H1 (cell line): ENCODE results near the gene GPC1. TPM values are rescaled to one million over a fixed set of nuclear protein-coding genes. Genes with fewer than 3 reads are reported as not detected.

Experiments
- CTCF ChIA-PET: fragments of 300-600 bp; sonication (Branson Sonifier 250); formaldehyde crosslinking; loops from one replicate; lab custom pipeline; 2021; ENCODE audit not compliant: partially characterized antibody; lab: Charles Lee
- POLR2A ChIA-PET: fragments of 300-600 bp; sonication (Branson Sonifier 250); formaldehyde crosslinking; loops from one replicate; lab custom pipeline; 2021; ENCODE audit warnings: inconsistent platforms; ENCODE audit not compliant: partially characterized antibody; lab: Charles Lee
- DNase-seq, 2 experiments: peaks; one replicate each; pipeline versions ENCODE4 v3.0.0 to v3.0.0-alpha.2; 2010 to 2022; ENCODE audit warnings: low spot score in 2 of 2, low read depth in 1 of 2, mixed read lengths in 1 of 2
- FAIRE-seq: peaks from 2 replicates; lab custom pipeline; 2011; peaks lifted over from hg19 to GRCh38; lab: Jason Lieb, UNC
- H2AFZ ChIP-seq: 2 replicates; pipeline ENCODE4 v1.8.1; 2012; ENCODE audit warnings: low read length, inconsistent platforms
- H2AK5ac ChIP-seq: 2 replicates; pipeline ENCODE4 v1.6.1; 2013; ENCODE audit warnings: low read depth, low read length
- H2BK120ac ChIP-seq: replicated peaks from 2 replicates; pipeline ENCODE3; 2013; ENCODE audit warnings: low read depth, low read length, inconsistent platforms
- H2BK12ac ChIP-seq: 2 replicates; pipeline ENCODE4 v1.6.1; 2013; ENCODE audit warnings: low read depth, low read length
- H2BK15ac ChIP-seq: 2 replicates; pipeline ENCODE4 v1.6.1; 2013; ENCODE audit warnings: low read length
- H2BK20ac ChIP-seq: 2 replicates; pipeline ENCODE4 v1.6.1; 2013; ENCODE audit warnings: low read length
- H2BK5ac ChIP-seq: 2 replicates; pipeline ENCODE4 v1.6.1; 2013; ENCODE audit warnings: low read depth, low read length
- H3K14ac ChIP-seq: 2 replicates; pipeline ENCODE4 v1.6.1; 2013; ENCODE audit warnings: inconsistent platforms; ENCODE audit not compliant: insufficient read length
- H3K18ac ChIP-seq: 2 replicates; pipeline ENCODE4 v1.6.1; 2013; ENCODE audit warnings: low read length; ENCODE audit errors: extremely low read depth
- H3K23ac ChIP-seq: 2 replicates; pipeline ENCODE4 v1.6.1; 2013; ENCODE audit warnings: inconsistent platforms; ENCODE audit not compliant: insufficient read length
- H3K23me2 ChIP-seq: 2 replicates; pipeline ENCODE4 v1.6.1; 2013; ENCODE audit warnings: low read depth, low read length
- H3K27ac ChIP-seq: 2 replicates; pipeline ENCODE4 v1.6.1; 2011; ENCODE audit warnings: low read depth, low read length, inconsistent platforms
- H3K27me3 ChIP-seq, 4 experiments: replicated peaks in 1 of 4; 1 replicate in 1 of 4; 2 replicates in 3 of 4; pipeline versions ENCODE4 v1.6.1 to v1.8.1; 2011 to 2013; ENCODE audit warnings: low read length in 3 of 4, mild to moderate bottlenecking in 3 of 4, inconsistent platforms in 2 of 4, mixed read lengths in 2 of 4, moderate library complexity in 1 of 4; ENCODE audit not compliant: control insufficient read depth in 3 of 4, insufficient read depth in 3 of 4; ENCODE audit errors: extremely low read depth in 1 of 4
- H3K36me3 ChIP-seq, 4 experiments: 2 replicates each; pipeline versions ENCODE4 v1.6.1 to v1.8.1; 2011 to 2013; ENCODE audit warnings: mild to moderate bottlenecking in 4 of 4, low read length in 3 of 4, moderate library complexity in 2 of 4, control low read depth in 1 of 4, inconsistent platforms in 1 of 4; ENCODE audit not compliant: insufficient read depth in 4 of 4, control insufficient read depth in 2 of 4
- H3K4ac ChIP-seq: replicated peaks from 2 replicates; pipeline ENCODE3; 2013; ENCODE audit warnings: low read length, low read depth, mixed read lengths, inconsistent platforms; ENCODE audit not compliant: insufficient read length
- H3K4me1 ChIP-seq, 4 experiments: replicated peaks in 1 of 4; 1 replicate in 1 of 4; 2 replicates in 3 of 4; pipeline versions ENCODE4 v1.6.1 to v1.8.1; 2011 to 2013; ENCODE audit warnings: low read length in 3 of 4, inconsistent platforms in 2 of 4, mixed read lengths in 1 of 4; ENCODE audit not compliant: insufficient read depth in 4 of 4, control insufficient read depth in 3 of 4
- H3K4me2 ChIP-seq, 2 experiments: 2 replicates each; pipeline versions ENCODE4 v1.6.1 to v1.8.1; 2011 to 2013; ENCODE audit warnings: low read depth in 2 of 2, low read length in 2 of 2, control low read depth in 1 of 2, inconsistent platforms in 1 of 2, mild to moderate bottlenecking in 1 of 2; ENCODE audit not compliant: insufficient read depth in 1 of 2
- H3K4me3 ChIP-seq, 4 experiments: fragments of 200-600, 300-600 bp in 1 of 4; sonication (generic), shearing (Covaris generic), sonication (Bioruptor Twin) in 1 of 4; 2 replicates each; pipeline versions ENCODE4 v1.5.1 to v1.8.1; 2011 to 2016; ENCODE audit warnings: low read length in 4 of 4, low read depth in 3 of 4, control low read depth in 2 of 4, inconsistent platforms in 2 of 4, mild to moderate bottlenecking in 2 of 4, mixed read lengths in 1 of 4, moderate library complexity in 1 of 4; ENCODE audit not compliant: insufficient read depth in 2 of 4; ENCODE audit errors: extremely low read depth in 1 of 4
- H3K56ac ChIP-seq: replicated peaks from 2 replicates; pipeline ENCODE3; 2013; ENCODE audit warnings: low read depth, mild to moderate bottlenecking, mixed read lengths, low read length, inconsistent platforms; ENCODE audit not compliant: insufficient read length
- H3K79me1 ChIP-seq: 2 replicates; pipeline ENCODE4 v1.6.1; 2013; ENCODE audit warnings: low read depth, low read length, control low read depth
- H3K79me2 ChIP-seq, 2 experiments: 2 replicates each; pipeline versions ENCODE4 v1.6.1 to v1.8.1; 2012 to 2013; ENCODE audit warnings: low read length in 2 of 2, mild to moderate bottlenecking in 2 of 2, inconsistent platforms in 1 of 2; ENCODE audit not compliant: insufficient read depth in 2 of 2, control insufficient read depth in 1 of 2
- H3K9ac ChIP-seq, 4 experiments: replicated peaks in 1 of 4; 1 replicate in 1 of 4; 2 replicates in 3 of 4; pipeline versions ENCODE4 v1.6.1 to v1.8.1; 2011 to 2013; ENCODE audit warnings: low read depth in 3 of 4, low read length in 3 of 4, control low read depth in 2 of 4, mild to moderate bottlenecking in 2 of 4, moderate library complexity in 2 of 4, inconsistent platforms in 1 of 4; ENCODE audit errors: extremely low read depth in 1 of 4
- H3K9me3 ChIP-seq, 2 experiments: 2 replicates each; pipeline versions ENCODE4 v1.6.1 to v1.8.1; 2012 to 2013; ENCODE audit warnings: mild to moderate bottlenecking in 2 of 2, moderate library complexity in 2 of 2, control low read depth in 1 of 2, inconsistent platforms in 1 of 2, low read depth in 1 of 2, low read length in 1 of 2, mixed read lengths in 1 of 2; ENCODE audit not compliant: insufficient read depth in 2 of 2
- H4K20me1 ChIP-seq, 2 experiments: replicated peaks in 1 of 2; 2 replicates each; pipeline versions ENCODE3 to v1.8.1; 2011 to 2013; ENCODE audit warnings: inconsistent platforms in 2 of 2, low read length in 2 of 2, mild to moderate bottlenecking in 1 of 2; ENCODE audit not compliant: insufficient read depth in 2 of 2, control insufficient read depth in 1 of 2
- H4K5ac ChIP-seq: 2 replicates; pipeline ENCODE4 v1.6.1; 2013; ENCODE audit warnings: low read length, low read depth, mixed read lengths, inconsistent platforms; ENCODE audit not compliant: insufficient read length
- H4K8ac ChIP-seq: 2 replicates; pipeline ENCODE4 v1.8.0; 2013; ENCODE audit warnings: mild to moderate bottlenecking, moderate library complexity, low read length, inconsistent platforms; ENCODE audit not compliant: insufficient read depth; ENCODE audit errors: extremely low read depth
- H4K91ac ChIP-seq: replicated peaks from 2 replicates; pipeline ENCODE3; 2013; ENCODE audit warnings: low read length, mixed read lengths, inconsistent platforms; ENCODE audit not compliant: insufficient read length
- KDM4A ChIP-seq: IDR thresholded peaks from one replicate; pipeline ENCODE4 v1.7.1; 2012; ENCODE audit warnings: low read depth, mild to moderate bottlenecking, moderate library complexity, low read length, inconsistent platforms; ENCODE audit not compliant: severe bottlenecking
- WGBS, 2 experiments: shearing (Covaris generic) in 1 of 2; methylation state at CpG; one replicate each; pipeline versions ENCODE4 v1.1.6 to v1.1.7; 2013 to 2015; ENCODE audit warnings: low lambda C conversion rate in 2 of 2, mixed read lengths in 2 of 2, inconsistent platforms in 1 of 2, low coverage in 1 of 2, missing lambda C conversion rate in 1 of 2; ENCODE audit not compliant: insufficient replicate concordance in 2 of 2, insufficient coverage in 1 of 2, insufficient read length in 1 of 2; ENCODE audit errors: extremely low coverage in 1 of 2, missing lambda C conversion rate in 1 of 2; 5-methylcytosine and 5-hydroxymethylcytosine counted together
- polyA plus RNA-seq, 7 experiments: library from polyadenylated mRNA; depleted of rRNA in 3 of 7; stranded (reverse) in 5 of 7; unstranded in 2 of 7; fragments of >200 nt in 5 of 7; fragments of 200-250 nt in 2 of 7; gene quantifications; 1 replicate in 5 of 7; 2 replicates in 1 of 7; 4 replicates in 1 of 7; pipeline versions ENCODE4 v1.2.1 to v1.2.3, GENCODE V29; 2011 to 2013; ENCODE audit warnings: missing spikeins in 2 of 7, mixed read lengths in 2 of 7
- total RNA-seq: library from RNA; stranded (reverse); fragmentation: NEBNext Ultra II Directional; extraction: Animal tissue kit (Norgen Biotek cat#: 25700); gene quantifications from 2 replicates; pipeline ENCODE4 v1.2.1, GENCODE V29; 2021
- TF ChIP-seq, protein P1 (sequence below): IDR thresholded peaks from 2 replicates; pipeline ENCODE4 v1.6.1; 2011; ENCODE audit warnings: low read depth, mild to moderate bottlenecking, low read length; ENCODE audit not compliant: insufficient read depth

The GPC1 gene
- total and polyA plus RNA-seq, 2 of the 8 experiments (the other 6 are each of a cell fraction or from before 2014, with no cell fraction given), result 21.9 to 28.3 TPM

- no peak overlapping the region for H3K14ac ChIP-seq
- no peak overlapping the region for H3K4me2 ChIP-seq
- peaks cover 0 to 2% (median 1%) of the 10 kb centered on the region in 4 experiments; a peak in 1 of 7 replicates for H3K4me1 ChIP-seq
- no peaks in the 10 kb centered on the region for H3K9me3 ChIP-seq
- no peaks in the 10 kb centered on the region; a peak in 1 of 4 replicates for H3K79me2 ChIP-seq
- no peak overlapping the region for H2AFZ ChIP-seq
- no peak overlapping the region for H3K4ac ChIP-seq
- no peaks in the 10 kb centered on the region for H3K23me2 ChIP-seq
- FAIRE-seq (no peak), DNase-seq (no peak)
- no peak overlapping the region for H2BK20ac ChIP-seq
- peaks cover 7% of the 10 kb centered on the region; the same call in 1 of the 2 replicates for H3K79me1 ChIP-seq
- H3K18ac ChIP-seq, result no peak overlapping the region
- no peak overlapping the region for H2AK5ac ChIP-seq
- no peak overlapping the region for H4K8ac ChIP-seq
- POLR2A ChIA-PET, result no interaction called here
- no peak overlapping the region for H2BK15ac ChIP-seq
- H2BK12ac ChIP-seq, result no peak overlapping the region
- H4K5ac ChIP-seq, result no peak overlapping the region
- H3K27me3 ChIP-seq, result no peaks in the 10 kb centered on the region
- H3K23ac ChIP-seq, result no peak overlapping the region
- no peak overlapping the region for H3K4me3 ChIP-seq
- no peaks in the 10 kb centered on the region; a peak in 1 of 8 replicates for H3K36me3 ChIP-seq
- H2BK120ac ChIP-seq, result no peak overlapping the region
- no peak overlapping the region for H3K27ac ChIP-seq
- H4K20me1 ChIP-seq, result peaks cover 8 to 38% of the 10 kb centered on the region in 2 experiments
- no peak overlapping the region for H3K9ac ChIP-seq
- 92% methylated on average over 13 of the region's 17 CpGs; no CpG with 5 or more reads in 1 of the 2 experiments for WGBS, 2 experiments
- H4K91ac ChIP-seq, result no peak overlapping the region
- H2BK5ac ChIP-seq, result no peak overlapping the region
- H3K56ac ChIP-seq, result no peak overlapping the region
- CTCF ChIA-PET, result no interaction called here
- TF ChIP-seq, protein P1, sequence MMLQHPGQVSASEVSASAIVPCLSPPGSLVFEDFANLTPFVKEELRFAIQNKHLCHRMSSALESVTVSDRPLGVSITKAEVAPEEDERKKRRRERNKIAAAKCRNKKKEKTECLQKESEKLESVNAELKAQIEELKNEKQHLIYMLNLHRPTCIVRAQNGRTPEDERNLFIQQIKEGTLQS, result no peak
- no peak for TF ChIP-seq KDM4A
Measured at GRCh38 chr2:240443891-240444301, 8.4 kb downstream of the GPC1 start.
